KOPT-K1 (cell line): Measurements from ENCODE around the gene RAB3C.
"Not testable (repeated sequence)": the region's sequence is repeated elsewhere in the genome, so short reads cannot be mapped to it uniquely, and the experiment has no call there.

Experiments
- H3K27ac ChIP-seq: fragments of 200-600 bp; sonication (generic); 2 replicates; pipeline ENCODE4 v1.5.1; 2016; ENCODE audit warnings: antibody characterized with exemption, mild to moderate bottlenecking, low read depth, low read length; ENCODE audit not compliant: poor library complexity, severe bottlenecking
- H3K36me3 ChIP-seq: fragments of 200-600 bp; sonication (generic); 2 replicates; pipeline ENCODE4 v1.5.1; 2017; ENCODE audit warnings: antibody characterized with exemption, mild to moderate bottlenecking, low read length, moderate library complexity; ENCODE audit not compliant: insufficient read depth
- H3K9me3 ChIP-seq: fragments of 200-600 bp; sonication (generic); 2 replicates; pipeline ENCODE4 v1.5.1; 2017; ENCODE audit warnings: antibody characterized with exemption, low read length, mild to moderate bottlenecking; ENCODE audit not compliant: insufficient read depth, poor library complexity, severe bottlenecking

The RAB3C gene

DNA sequence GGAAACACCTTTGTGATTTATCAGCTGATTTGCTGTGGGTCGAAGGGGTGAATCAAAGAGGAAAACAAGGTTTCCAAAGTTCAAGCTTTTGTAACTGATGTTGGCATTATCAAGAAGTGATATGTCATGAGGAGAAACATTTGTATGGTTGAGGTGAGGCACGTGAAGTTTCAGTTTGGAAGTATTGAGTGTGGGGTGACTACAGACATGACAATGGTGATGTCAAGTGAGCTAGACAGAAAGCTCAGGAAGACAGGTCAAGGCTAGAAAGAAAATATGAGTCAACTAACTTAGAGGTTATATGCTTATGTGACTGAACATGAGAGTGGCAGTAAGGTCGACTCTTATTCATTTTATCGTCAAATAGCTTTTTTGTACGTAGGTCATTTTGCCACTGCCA is 99.1 kb downstream of the RAB3C start:
- Histone ChIP-seq H3K27ac (no peak overlapping the region), H3K9me3 (no peaks in the 10 kb centered on the region), H3K36me3 (no peaks in the 10 kb centered on the region)

DNA sequence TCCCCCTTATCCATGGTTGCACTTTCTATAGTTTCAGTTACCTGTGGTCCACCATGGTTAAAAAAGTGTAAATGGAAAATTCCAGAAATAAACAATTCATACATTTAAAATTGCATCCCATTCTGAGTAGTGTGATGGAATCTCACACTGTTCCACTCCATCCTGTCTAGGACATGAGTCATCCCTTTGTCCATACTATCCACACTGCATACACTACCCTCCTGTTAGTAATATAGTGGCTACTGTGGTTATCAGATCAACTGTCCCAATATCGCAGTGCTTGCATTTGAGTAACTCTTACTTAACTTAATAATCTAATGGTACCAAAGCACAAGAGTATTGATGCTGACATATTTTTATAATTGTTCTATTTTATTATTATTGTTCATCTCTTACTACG is 100.7 kb downstream of the RAB3C start:
- no peaks in the 10 kb centered on the region for H3K9me3 ChIP-seq
- H3K27ac ChIP-seq, result no peak overlapping the region
- H3K36me3 ChIP-seq, result no peaks in the 10 kb centered on the region

DNA sequence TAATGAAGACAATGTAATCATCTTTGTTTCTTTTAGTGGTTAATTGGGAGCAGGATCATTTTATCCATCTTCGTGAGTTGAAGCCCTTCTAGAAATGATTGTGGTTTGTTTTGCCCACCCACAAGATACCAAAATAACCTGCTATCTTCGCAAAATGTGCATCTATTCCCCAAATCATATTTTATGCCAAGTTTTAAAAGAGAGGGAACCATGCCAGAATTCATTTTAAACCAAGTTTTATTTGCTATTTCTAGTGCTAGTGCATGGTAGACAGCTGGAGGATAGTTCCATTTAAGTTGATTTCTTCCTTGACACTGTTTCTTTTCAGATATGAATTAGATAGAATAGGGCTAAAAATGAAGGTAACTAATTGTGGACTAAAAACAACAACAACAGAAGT is 104.2 kb downstream of the RAB3C start:
- no peaks in the 10 kb centered on the region for H3K9me3 ChIP-seq
- H3K36me3 ChIP-seq, result no peaks in the 10 kb centered on the region
- H3K27ac ChIP-seq, result no peak overlapping the region

DNA sequence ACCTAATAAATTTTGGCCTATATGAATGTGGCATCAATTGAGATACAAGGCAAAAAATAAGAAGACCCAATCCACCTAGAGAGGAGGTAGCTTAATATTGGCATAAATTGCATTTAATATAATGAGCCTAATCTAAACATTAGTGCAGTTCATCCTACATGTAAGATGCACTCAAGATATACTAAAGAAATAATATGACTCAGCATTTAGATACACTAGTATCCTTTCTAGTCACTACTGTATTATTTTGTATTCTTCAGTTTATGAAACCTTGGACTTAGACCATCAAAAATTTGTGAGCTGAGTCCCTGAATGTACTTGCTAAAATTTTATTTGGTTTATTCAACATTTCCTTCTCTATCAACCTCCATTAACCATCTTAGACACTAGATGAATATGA is 104.7 kb downstream of the RAB3C start:
- Histone ChIP-seq H3K36me3 (no peaks in the 10 kb centered on the region), H3K27ac (no peak overlapping the region), H3K9me3 (no peaks in the 10 kb centered on the region)

DNA sequence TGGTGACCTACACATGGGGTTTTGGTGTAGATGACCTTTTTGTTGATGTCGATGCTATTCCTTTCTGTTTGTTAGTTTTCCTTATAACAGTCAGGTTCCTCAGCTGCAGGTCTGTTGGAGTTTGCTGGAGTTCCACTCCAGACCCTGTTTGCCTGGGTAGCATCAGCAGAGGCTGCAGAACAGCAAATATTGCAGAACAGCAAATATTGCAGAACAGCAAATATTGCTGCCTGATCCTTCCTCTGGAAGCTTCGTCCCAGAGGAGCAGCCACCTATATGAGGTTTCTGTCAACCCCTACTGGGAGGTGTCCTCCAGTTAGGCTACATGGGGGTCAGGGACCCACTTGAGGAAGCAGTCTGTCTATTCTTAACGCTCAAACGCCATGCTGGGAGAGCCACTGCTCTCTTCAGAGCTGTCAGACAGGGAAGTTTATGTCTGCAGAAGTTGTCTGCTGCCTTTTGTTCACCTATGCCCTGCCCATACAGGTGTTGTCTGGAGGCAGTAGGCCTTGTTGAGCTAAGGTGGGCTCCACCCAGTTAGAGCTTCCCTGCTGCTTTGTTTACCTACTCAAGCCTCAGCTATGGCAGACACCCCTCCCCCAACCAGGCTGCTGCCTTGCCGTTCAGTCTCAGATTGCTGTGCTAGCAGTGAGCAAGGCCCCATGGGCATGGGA is 116.3 kb downstream of the RAB3C start:
- H3K9me3 ChIP-seq, H3K27ac ChIP-seq, H3K36me3 ChIP-seq: not testable (repeated sequence)

DNA sequence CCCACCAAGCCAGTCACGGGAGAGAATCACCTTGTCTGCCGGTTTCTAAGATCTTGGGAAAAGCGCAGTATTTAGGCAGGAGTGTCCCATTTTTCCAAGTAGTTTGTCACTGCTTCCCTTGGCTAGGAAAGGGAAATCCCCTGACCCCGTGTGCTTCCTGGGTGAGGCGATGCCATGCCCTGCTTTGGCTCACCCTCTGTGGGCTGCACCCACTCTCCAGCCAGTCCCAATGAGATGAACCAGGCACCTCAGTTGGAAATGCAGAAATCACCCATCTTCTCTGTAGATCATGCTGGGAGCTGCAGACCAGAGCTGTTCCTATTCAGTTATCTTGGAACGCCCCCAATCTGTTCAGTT is 116.9 kb downstream of the RAB3C start:
- Histone ChIP-seq H3K27ac (no peak overlapping the region), H3K9me3 (no peaks in the 10 kb centered on the region), H3K36me3 (no peaks in the 10 kb centered on the region)

DNA sequence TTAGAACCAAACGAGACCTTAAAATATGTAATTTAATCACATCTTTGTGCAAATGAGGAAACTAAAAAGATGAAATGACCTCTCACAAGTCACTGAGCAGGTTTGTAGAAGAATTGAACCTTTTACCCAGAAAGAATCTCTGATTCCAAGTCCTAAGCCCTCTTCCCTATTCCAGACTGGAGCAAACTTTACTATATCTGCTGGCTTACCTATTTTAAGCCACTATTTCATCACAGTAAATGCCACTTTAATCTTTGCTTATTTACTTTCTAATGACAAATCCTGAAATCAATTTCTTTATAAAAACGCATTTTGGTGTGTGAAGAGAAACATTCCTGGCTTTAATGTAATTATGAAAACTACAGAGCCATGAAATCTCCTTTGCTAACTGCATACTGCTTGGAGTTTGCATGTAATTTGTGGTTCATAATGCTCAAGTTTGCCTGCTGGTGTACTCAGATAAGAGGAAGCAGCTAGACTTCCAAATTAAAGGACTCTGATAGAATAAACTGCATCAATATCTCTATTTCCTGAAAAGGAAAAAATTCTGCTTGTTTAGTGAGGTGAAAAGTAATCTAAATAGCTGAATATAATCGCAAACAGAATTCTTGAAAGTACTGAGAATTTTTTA is 121.2 kb downstream of the RAB3C start:
- no peaks in the 10 kb centered on the region for H3K9me3 ChIP-seq
- no peaks in the 10 kb centered on the region for H3K36me3 ChIP-seq
- no peak overlapping the region for H3K27ac ChIP-seq

DNA sequence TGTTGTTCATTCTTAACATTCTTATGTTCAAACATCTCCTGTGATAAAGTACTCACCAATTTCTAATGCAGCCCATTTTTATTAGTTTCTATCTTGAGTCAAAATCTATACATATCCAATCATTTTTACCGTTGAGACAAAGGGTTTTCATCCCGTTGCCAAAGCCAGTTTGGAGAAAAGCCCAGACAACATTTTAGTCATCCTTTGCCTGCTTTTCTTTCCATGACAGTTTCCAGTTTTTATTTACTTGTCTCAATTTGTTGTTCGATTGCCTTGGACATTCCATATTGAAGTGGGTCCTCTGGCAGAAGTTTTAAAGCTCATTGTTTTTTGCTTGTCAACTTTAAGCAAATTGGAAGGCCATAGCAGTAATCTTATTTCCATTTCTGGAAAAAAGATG is 123.9 kb downstream of the RAB3C start:
- Histone ChIP-seq H3K27ac (no peak overlapping the region), H3K9me3 (no peaks in the 10 kb centered on the region), H3K36me3 (no peaks in the 10 kb centered on the region)

DNA sequence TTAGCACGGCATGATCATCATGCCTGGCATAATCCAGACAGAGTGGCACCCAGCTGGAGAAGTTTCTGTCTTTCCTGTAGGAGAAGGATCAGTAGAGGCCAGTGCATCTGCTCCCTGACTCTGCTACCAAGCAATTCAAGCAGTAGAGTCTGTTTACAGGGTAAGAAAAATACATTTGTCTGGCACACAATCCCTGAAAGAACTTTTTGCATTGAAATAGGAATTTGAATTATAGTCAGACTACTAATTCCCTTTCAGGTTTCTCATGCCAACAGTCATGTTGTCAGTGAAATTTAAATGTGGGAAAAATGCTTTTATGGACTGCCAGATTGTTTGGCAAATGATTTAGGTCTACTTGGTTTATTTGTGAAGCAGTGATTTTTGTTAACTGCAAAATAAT is 125.6 kb downstream of the RAB3C start:
- Histone ChIP-seq H3K27ac (no peak overlapping the region), H3K36me3 (no peaks in the 10 kb centered on the region), H3K9me3 (no peaks in the 10 kb centered on the region)

DNA sequence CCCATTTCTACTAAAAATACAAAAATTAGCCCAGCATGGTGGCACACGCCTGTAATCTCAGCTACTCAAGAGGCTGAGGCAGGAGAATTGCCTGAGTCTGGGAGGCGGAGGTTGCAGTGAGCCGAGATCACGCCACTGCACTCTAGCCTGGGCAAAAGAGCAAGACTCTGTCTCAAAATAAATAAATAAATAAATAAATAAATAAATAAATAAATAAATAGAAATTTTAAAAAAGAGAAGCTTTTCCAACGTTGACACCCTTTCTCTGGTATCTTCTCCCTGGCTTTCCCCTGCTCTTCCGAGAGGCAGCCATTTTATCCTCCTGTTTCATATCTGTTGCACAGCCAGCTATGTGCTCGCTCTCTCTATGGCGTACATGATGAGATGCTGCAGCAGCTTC is 127.5 kb downstream of the RAB3C start:
- not testable (repeated sequence) for H3K36me3 ChIP-seq, H3K27ac ChIP-seq, H3K9me3 ChIP-seq

DNA sequence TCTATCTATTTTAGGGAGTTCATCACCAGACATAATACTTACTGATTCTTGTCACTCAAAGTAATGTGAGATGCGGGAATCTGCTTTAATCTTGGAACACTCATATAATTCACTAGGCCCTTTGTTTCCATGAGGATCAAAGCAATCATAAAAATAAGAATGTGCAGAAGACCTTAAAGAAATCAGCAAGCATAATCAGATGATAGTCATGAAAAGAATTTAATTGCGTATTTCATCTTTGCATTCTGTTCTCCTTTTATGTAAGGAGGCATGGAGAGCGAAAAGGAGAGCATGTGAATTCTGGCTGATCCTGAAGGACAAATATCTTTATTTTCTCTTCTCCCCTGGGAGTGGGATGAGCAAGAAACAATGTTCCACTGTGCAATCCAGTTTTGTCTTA is 128.0 kb downstream of the RAB3C start:
- H3K36me3 ChIP-seq, result no peaks in the 10 kb centered on the region
- H3K27ac ChIP-seq, result no peak overlapping the region
- H3K9me3 ChIP-seq, result no peaks in the 10 kb centered on the region

DNA sequence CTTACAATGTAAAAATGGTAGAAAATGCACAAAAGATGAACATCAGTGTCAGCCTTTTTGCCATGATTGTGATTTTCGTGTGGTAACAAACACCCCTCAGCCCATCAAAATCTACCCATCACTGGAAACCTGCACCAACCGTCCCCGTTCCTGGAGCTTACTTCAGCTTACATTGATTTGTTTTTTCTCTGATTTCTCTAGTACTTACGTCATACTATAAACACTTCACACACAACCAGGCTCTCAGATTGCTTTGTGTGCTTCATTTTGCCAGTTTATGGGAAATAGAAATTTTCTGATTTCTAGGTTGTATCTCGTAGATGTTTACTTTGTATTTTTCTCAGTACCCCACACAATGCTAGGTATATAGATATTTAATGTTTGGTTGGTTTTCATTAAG is 129.1 kb downstream of the RAB3C start:
- no peaks in the 10 kb centered on the region for H3K9me3 ChIP-seq
- no peaks in the 10 kb centered on the region for H3K36me3 ChIP-seq
- H3K27ac ChIP-seq, result no peak overlapping the region

DNA sequence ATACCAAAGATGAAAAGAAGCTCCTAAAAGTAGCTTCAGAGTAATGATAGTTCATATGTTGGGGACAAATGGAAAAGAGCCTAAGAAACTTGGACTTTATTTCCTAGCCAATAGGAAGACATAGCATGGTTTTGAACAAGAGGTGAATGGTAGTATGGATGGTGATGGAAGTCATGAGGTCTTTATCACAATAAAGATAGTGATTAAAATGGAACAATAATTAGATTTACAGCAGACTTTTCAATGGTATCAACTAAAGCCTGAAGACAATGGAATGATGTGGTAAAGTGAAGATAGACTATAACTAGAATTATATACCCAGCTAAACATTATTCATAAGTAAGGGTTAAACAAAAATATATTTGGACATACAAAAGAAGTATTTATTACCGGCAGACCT is 131.2 kb downstream of the RAB3C start:
- H3K9me3 ChIP-seq, result no peaks in the 10 kb centered on the region
- no peak overlapping the region for H3K27ac ChIP-seq

DNA sequence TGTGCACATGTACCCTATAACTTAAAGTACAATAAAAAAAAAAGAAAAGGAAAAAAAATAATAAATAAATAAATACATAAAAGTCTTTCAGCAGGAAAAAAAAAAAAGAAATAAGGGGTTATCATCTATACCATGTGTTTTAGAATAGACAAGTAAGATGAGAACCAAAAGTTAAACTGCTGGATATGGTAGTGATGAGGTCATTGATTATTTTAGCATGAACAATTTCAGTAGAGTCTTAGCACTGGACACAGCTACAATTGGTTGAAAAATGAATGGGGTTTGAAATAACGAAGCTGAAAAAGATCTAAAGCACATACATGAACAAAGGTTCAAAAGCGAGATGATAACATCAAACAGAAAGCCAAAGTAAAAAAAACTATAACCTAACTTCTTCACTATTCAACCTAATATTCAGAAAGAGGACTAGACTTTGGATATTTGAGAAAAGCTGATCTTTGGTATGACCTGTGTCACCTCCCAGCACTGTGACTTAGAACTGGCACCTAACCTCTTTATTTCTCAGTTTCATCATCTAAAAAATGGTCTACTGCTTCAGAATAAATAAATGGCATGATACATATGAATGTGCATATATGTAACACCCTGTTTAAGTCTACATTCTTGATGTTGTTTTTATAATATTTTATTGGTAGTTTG is 133.3 kb downstream of the RAB3C start:
- Histone ChIP-seq H3K27ac (no peak overlapping the region), H3K9me3 (no peaks in the 10 kb centered on the region), H3K36me3 (no peaks in the 10 kb centered on the region)

More for the DNA sequence above, 131.2 kb downstream of the RAB3C start:
- H3K36me3 ChIP-seq, result no peaks in the 10 kb centered on the region

DNA sequence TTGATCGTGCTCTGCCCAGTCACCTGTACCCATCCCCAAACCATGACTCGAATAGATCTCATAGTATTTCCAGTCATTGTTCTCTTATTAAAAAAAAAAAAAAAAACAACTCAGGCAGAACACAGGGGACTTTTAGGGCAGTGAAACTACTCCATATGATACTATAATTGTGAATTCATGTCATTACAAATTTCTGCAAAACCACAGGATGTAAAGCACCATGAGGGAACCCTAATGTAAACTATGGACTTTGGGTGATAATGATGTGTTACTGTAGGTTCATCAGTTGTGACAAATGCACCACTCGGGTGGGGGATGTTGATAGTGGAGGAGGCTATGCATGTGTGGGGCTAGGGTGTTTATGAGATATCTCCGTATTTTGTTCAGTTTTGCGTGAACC is 133.8 kb downstream of the RAB3C start:
- Histone ChIP-seq H3K27ac (no peak overlapping the region), H3K9me3 (no peaks in the 10 kb centered on the region), H3K36me3 (no peaks in the 10 kb centered on the region)
